ENCODE measurements around the gene LDLRAD4. TPM values are rescaled to one million over a fixed set of nuclear protein-coding genes. Genes with fewer than 3 reads are reported as not detected.

Gene LDLRAD4
- total RNA-seq, 1 experiment from 2014 or later: 1.7 TPM

DNA sequence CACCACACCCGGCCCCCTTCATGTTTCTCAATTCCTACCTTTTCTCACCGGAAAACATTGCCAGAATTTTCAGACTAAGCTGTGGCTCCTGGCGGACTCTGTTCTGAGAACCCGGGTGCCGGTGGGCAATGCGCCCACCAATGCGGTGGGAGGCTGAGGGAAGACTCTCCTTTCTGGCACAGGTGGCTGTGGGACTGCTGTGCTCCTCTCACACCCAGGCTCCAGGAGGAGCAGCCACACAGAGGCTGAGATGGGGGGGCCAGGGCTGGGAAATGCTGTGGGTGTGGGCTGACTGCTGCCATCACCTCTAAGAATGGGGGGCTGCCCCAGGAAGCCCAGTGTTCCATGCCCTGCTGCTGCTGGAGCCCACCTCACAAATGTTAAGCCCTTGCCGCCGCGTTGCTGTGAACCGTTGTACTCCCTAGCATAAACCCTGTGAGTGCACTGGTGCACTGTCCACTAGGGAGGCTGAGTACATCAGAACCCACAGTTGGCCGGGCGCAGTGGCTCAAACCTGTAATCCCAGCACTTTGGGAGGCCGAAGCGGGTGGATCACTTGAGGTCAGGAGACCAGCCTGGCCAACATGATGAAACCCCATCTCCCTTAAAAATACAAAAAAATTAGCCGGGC lies 152.6 kb downstream of the LDLRAD4 start:
- BruUV-seq (replicated peaks): no TSS peak
- intact Hi-C loops (cut with micrococcal nuclease; ENCODE audit: unreplicated experiment): no loop called here
- TF ChIP-seq, protein P1, sequence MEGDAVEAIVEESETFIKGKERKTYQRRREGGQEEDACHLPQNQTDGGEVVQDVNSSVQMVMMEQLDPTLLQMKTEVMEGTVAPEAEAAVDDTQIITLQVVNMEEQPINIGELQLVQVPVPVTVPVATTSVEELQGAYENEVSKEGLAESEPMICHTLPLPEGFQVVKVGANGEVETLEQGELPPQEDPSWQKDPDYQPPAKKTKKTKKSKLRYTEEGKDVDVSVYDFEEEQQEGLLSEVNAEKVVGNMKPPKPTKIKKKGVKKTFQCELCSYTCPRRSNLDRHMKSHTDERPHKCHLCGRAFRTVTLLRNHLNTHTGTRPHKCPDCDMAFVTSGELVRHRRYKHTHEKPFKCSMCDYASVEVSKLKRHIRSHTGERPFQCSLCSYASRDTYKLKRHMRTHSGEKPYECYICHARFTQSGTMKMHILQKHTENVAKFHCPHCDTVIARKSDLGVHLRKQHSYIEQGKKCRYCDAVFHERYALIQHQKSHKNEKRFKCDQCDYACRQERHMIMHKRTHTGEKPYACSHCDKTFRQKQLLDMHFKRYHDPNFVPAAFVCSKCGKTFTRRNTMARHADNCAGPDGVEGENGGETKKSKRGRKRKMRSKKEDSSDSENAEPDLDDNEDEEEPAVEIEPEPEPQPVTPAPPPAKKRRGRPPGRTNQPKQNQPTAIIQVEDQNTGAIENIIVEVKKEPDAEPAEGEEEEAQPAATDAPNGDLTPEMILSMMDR (conservative IDR thresholded peaks at IDR 0.05): no peak
- TF ChIP-seq EZH2 (IDR thresholded peaks at IDR 0.05; ENCODE audit: low read depth): no peak
- H2AFZ ChIP-seq: no peak overlapping the region
- H3K79me2 ChIP-seq (ENCODE audit: low read depth): no peaks in the 10 kb centered on the region
- no peaks in the 10 kb centered on the region for H3K9me2 ChIP-seq (ENCODE audit: insufficient read depth)
- H3F3A ChIP-seq (ENCODE audit: insufficient read depth, low read depth): no peaks in the 10 kb centered on the region
- POLR2A ChIA-PET (ENCODE audit: unreplicated experiment): no interaction called here
- DNase-seq: no peak
- CTCF ChIA-PET: no interaction called here
- no peak overlapping the region for H3K4me2 ChIP-seq
- no peaks in the 10 kb centered on the region for H4K20me1 ChIP-seq (ENCODE audit: insufficient read depth)
- no peaks in the 10 kb centered on the region for H3K9me3 ChIP-seq (ENCODE audit: insufficient read depth, low read depth)
- no peak overlapping the region for H3K27ac ChIP-seq
- no peak overlapping the region for H3K4me3 ChIP-seq
- peaks cover 80% of the 10 kb centered on the region for H3K27me3 ChIP-seq (ENCODE audit: insufficient read depth, low read depth)
- no peaks in the 10 kb centered on the region for H3K36me3 ChIP-seq (ENCODE audit: low read depth)
- H3K4me1 ChIP-seq (replicated peaks; ENCODE audit: insufficient read depth): no peaks in the 10 kb centered on the region

GRCh38 chr18:13371689-13372418 lies 153.3 kb downstream of the LDLRAD4 start:
- no TSS peak for BruUV-seq (replicated peaks)
- intact Hi-C loops (cut with micrococcal nuclease; ENCODE audit: unreplicated experiment): no loop called here
- Histone ChIP-seq H3K4me1 (replicated peaks; ENCODE audit: insufficient read depth) (no peaks in the 10 kb centered on the region), H4K20me1 (ENCODE audit: insufficient read depth) (no peaks in the 10 kb centered on the region), H3K36me3 (ENCODE audit: low read depth) (no peaks in the 10 kb centered on the region), H3K4me3 (no peak overlapping the region), H3K27me3 (ENCODE audit: insufficient read depth, low read depth) (peaks cover 74% of the 10 kb centered on the region), H2AFZ (no peak overlapping the region), H3K27ac (no peak overlapping the region), H3K79me2 (ENCODE audit: low read depth) (no peaks in the 10 kb centered on the region), H3K9me3 (ENCODE audit: insufficient read depth, low read depth) (no peaks in the 10 kb centered on the region), H3K9me2 (ENCODE audit: insufficient read depth) (no peaks in the 10 kb centered on the region), H3F3A (ENCODE audit: insufficient read depth, low read depth) (no peaks in the 10 kb centered on the region), H3K4me2 (no peak overlapping the region)
- peak in 1 of 2 experiments; percentile 16 for DNase-seq
- ChIA-PET POLR2A (ENCODE audit: unreplicated experiment) (no interaction called here), CTCF (no interaction called here)
- TF ChIP-seq EZH2 (IDR thresholded peaks at IDR 0.05; ENCODE audit: low read depth): no peak
- TF ChIP-seq, protein P1 (conservative IDR thresholded peaks at IDR 0.05): no peak

GRCh38 chr18:13372531-13372951 lies 154.0 kb downstream of the LDLRAD4 start:
- Histone ChIP-seq H3K4me2 (no peak overlapping the region), H3K36me3 (ENCODE audit: low read depth) (no peaks in the 10 kb centered on the region), H3K4me1 (replicated peaks; ENCODE audit: insufficient read depth) (no peaks in the 10 kb centered on the region), H3K79me2 (ENCODE audit: low read depth) (no peaks in the 10 kb centered on the region), H2AFZ (no peak overlapping the region), H3K4me3 (no peak overlapping the region), H3K9me2 (ENCODE audit: insufficient read depth) (no peaks in the 10 kb centered on the region), H4K20me1 (ENCODE audit: insufficient read depth) (no peaks in the 10 kb centered on the region), H3K27me3 (ENCODE audit: insufficient read depth, low read depth) (peaks cover 74% of the 10 kb centered on the region), H3F3A (ENCODE audit: insufficient read depth, low read depth) (no peaks in the 10 kb centered on the region), H3K27ac (no peak overlapping the region), H3K9me3 (ENCODE audit: insufficient read depth, low read depth) (no peaks in the 10 kb centered on the region)
- BruUV-seq (replicated peaks): no TSS peak
- POLR2A ChIA-PET (ENCODE audit: unreplicated experiment): no interaction called here
- intact Hi-C loops (cut with micrococcal nuclease; ENCODE audit: unreplicated experiment): no loop called here
- DNase-seq: no peak
- TF ChIP-seq EZH2 (IDR thresholded peaks at IDR 0.05; ENCODE audit: low read depth): no peak
- TF ChIP-seq, protein P1 (conservative IDR thresholded peaks at IDR 0.05): no peak
- CTCF ChIA-PET: no interaction called here

Measured in PC-9 (cell line).